K562 (cell line): ENCODE results near the gene TTLL10. TPM values are rescaled to one million over a fixed set of nuclear protein-coding genes. Genes with fewer than 3 reads are reported as not detected.

Experiments
- ASH1L ChIP-seq: fragments of 450-650 bp; IDR thresholded peaks from 2 replicates; pipeline ENCODE4 v1.6.1; 2018; ENCODE audit warnings: borderline replicate concordance, mild to moderate bottlenecking, low read depth; ENCODE audit not compliant: partially characterized antibody
- CHD2 ChIP-seq: IDR thresholded peaks from 2 replicates; pipeline ENCODE4 v1.6.1; 2011; ENCODE audit warnings: low read depth, low read length
- DMBX1 ChIP-seq: fragments of 250-450 bp; sonication (Bioruptor Pico); IDR thresholded peaks from 2 replicates; pipeline ENCODE4 v1.8.0; 2022; ENCODE audit warnings: inconsistent platforms, mild to moderate bottlenecking, moderate library complexity, borderline replicate concordance
- JUND ChIP-seq, 2 experiments: IDR thresholded peaks; 2 replicates in 1 of 2; 3 replicates in 1 of 2; pipeline ENCODE4 v1.6.1; 2011; ENCODE audit warnings: borderline replicate concordance in 2 of 2, low read depth in 2 of 2, low read length in 2 of 2, improper control_type of control experiment in 1 of 2, missing biosample characterization in 1 of 2, missing genetic modification characterization in 1 of 2, missing genetic modification reagents in 1 of 2
- KDM2B ChIP-seq: fragments of 250-450 bp; sonication (Bioruptor Pico); IDR thresholded peaks from 2 replicates; pipeline ENCODE4 v1.8.0; 2021; ENCODE audit warnings: mild to moderate bottlenecking, moderate library complexity
- MAFK ChIP-seq: IDR thresholded peaks from 2 replicates; pipeline ENCODE4 v1.6.1; 2011; ENCODE audit warnings: low read length, improper control_type of control experiment
- NFXL1 ChIP-seq: fragments of 450-650 bp; formaldehyde crosslinking; IDR thresholded peaks from 2 replicates; pipeline ENCODE4 v1.4.0; 2021; ENCODE audit warnings: mild to moderate bottlenecking
- OTX1 ChIP-seq: fragments of 450-650 bp; formaldehyde crosslinking; IDR thresholded peaks from 2 replicates; pipeline ENCODE4 v1.4.0; 2022; ENCODE audit warnings: mild to moderate bottlenecking
- PBX2 ChIP-seq, 2 experiments: IDR thresholded peaks in 1 of 2; conservative IDR thresholded peaks in 1 of 2; 2 replicates each; pipeline ENCODE4 v1.6.1; 2016; ENCODE audit warnings: low read depth in 2 of 2, mild to moderate bottlenecking in 1 of 2, missing compliant biosample characterization in 1 of 2, missing genetic modification characterization in 1 of 2, moderate library complexity in 1 of 2
- PCBP2 ChIP-seq: fragments of 200-400 bp; formaldehyde crosslinking; IDR thresholded peaks from 2 replicates; pipeline ENCODE4 v1.6.1; 2018; ENCODE audit warnings: low read length, low read depth, mild to moderate bottlenecking, moderate library complexity; ENCODE audit not compliant: poor library complexity, severe bottlenecking
- PKNOX1 ChIP-seq: fragments of 450-650 bp; IDR thresholded peaks from 2 replicates; pipeline ENCODE4 v1.6.1; 2016
- RFX7 ChIP-seq: fragments of 250-450 bp; sonication (Bioruptor Pico); IDR thresholded peaks from 2 replicates; pipeline ENCODE4 v1.5.1; 2021; ENCODE audit warnings: mild to moderate bottlenecking
- ZNF121 ChIP-seq: sonication (generic); formaldehyde crosslinking; conservative IDR thresholded peaks from 2 replicates; pipeline ENCODE4 v1.8.0; 2022; ENCODE audit warnings: missing genetic modification reagents
- ZNF184 ChIP-seq: sonication (generic); formaldehyde crosslinking; IDR thresholded peaks from 2 replicates; pipeline ENCODE4 v1.5.0; 2020; ENCODE audit warnings: missing genetic modification reagents
- ZNF764 ChIP-seq: fragments of 250-450 bp; sonication (Bioruptor Pico); IDR thresholded peaks from 2 replicates; pipeline ENCODE4 v1.4.0; 2020; ENCODE audit warnings: low read depth, mild to moderate bottlenecking, moderate library complexity
- ZNF778 ChIP-seq: fragments of 450-650 bp; formaldehyde crosslinking; IDR thresholded peaks from 2 replicates; pipeline ENCODE4 v1.4.0; 2020; ENCODE audit warnings: mild to moderate bottlenecking, moderate library complexity
- polyA plus RNA-seq, 8 experiments: library from polyadenylated mRNA; depleted of rRNA in 4 of 8; stranded (reverse) in 5 of 8; unstranded in 3 of 8; fragments of >200 nt; fragmentation: Nextera tagmentation in 2 of 8; fragmentation: Illumina TruSeq in 1 of 8; extraction: Ambion mirVana in 2 of 8; extraction: Trizol in 1 of 8; gene quantifications; 2 replicates each; pipeline versions ENCODE4 v1.2.1 to v1.2.3, GENCODE V29; 2011 to 2014; ENCODE audit warnings: inconsistent platforms in 1 of 8, missing spikeins in 1 of 8
- total RNA-seq, 7 experiments: library from RNA; depleted of rRNA in 6 of 7; stranded (reverse); fragments of >200 nt in 6 of 7; fragmentation: Illumina TruSeq in 2 of 7; extraction: Trizol in 2 of 7; gene quantifications; 2 replicates each; pipeline versions ENCODE4 v1.2.1 to v1.2.3, GENCODE V29; 2011 to 2021; ENCODE audit warnings: low replicate concordance in 1 of 7
- TF ChIP-seq, protein P1 (sequence below), 2 experiments: IDR thresholded peaks; 2 replicates each; pipeline ENCODE4 v1.6.1; 2011; ENCODE audit warnings: borderline replicate concordance in 1 of 2, control low read depth in 1 of 2, low read depth in 1 of 2, low read length in 1 of 2, mild to moderate bottlenecking in 1 of 2, mixed read lengths in 1 of 2, moderate library complexity in 1 of 2; ENCODE audit not compliant: insufficient read depth in 1 of 2, insufficient read length in 1 of 2, poor library complexity in 1 of 2, severe bottlenecking in 1 of 2; ENCODE audit errors: extremely low read depth in 1 of 2
- TF ChIP-seq, protein P2 (sequence below): fragments of 450-650 bp; formaldehyde crosslinking; IDR thresholded peaks from 2 replicates; pipeline ENCODE4 v1.4.0; 2020; ENCODE audit warnings: mild to moderate bottlenecking

TTLL10 gene
- total and polyA plus RNA-seq, 9 of the 15 experiments (the other 6 are each of a cell fraction or from before 2014, with no cell fraction given), result not detected

- TF ChIP-seq, protein P1, sequence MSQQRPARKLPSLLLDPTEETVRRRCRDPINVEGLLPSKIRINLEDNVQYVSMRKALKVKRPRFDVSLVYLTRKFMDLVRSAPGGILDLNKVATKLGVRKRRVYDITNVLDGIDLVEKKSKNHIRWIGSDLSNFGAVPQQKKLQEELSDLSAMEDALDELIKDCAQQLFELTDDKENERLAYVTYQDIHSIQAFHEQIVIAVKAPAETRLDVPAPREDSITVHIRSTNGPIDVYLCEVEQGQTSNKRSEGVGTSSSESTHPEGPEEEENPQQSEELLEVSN (IDR thresholded peaks at IDR 0.05; ENCODE audit: borderline replicate concordance in 1 of 2, extremely low read depth in 1 of 2, insufficient read depth in 1 of 2, insufficient read length in 1 of 2, low read depth in 1 of 2, low read length in 1 of 2, poor library complexity in 1 of 2, severe bottlenecking in 1 of 2), result no peak
- no peak for TF ChIP-seq ASH1L
- no peak for TF ChIP-seq ZNF764 (CRISPR knock-in tag)
- TF ChIP-seq OTX1 (CRISPR knock-in tag), result no peak
- TF ChIP-seq NFXL1 (CRISPR knock-in tag), result no peak
- TF ChIP-seq ZNF778, result no peak
- TF ChIP-seq ZNF184 (CRISPR knock-in tag), result no peak
- TF ChIP-seq PBX2 (CRISPR knock-in tag; IDR thresholded peaks at IDR 0.05; ENCODE audit: low read depth), result no peak
- no peak for TF ChIP-seq PBX2 (tag; conservative IDR thresholded peaks at IDR 0.05; ENCODE audit: low read depth)
- no peak for TF ChIP-seq JUND (IDR thresholded peaks at IDR 0.05; ENCODE audit: borderline replicate concordance, low read depth, low read length)
- no peak for TF ChIP-seq JUND (tag; IDR thresholded peaks at IDR 0.05; ENCODE audit: borderline replicate concordance, low read depth, low read length)
- no peak; the same call in 1 of the 2 replicates for TF ChIP-seq DMBX1 (CRISPR knock-in tag)
- no peak for TF ChIP-seq RFX7 (CRISPR knock-in tag)
- no peak for TF ChIP-seq PCBP2
- TF ChIP-seq ZNF121 (CRISPR knock-in tag), result no peak
- TF ChIP-seq, protein P2, sequence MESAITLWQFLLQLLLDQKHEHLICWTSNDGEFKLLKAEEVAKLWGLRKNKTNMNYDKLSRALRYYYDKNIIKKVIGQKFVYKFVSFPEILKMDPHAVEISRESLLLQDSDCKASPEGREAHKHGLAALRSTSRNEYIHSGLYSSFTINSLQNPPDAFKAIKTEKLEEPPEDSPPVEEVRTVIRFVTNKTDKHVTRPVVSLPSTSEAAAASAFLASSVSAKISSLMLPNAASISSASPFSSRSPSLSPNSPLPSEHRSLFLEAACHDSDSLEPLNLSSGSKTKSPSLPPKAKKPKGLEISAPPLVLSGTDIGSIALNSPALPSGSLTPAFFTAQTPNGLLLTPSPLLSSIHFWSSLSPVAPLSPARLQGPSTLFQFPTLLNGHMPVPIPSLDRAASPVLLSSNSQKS (CRISPR knock-in tag), result no peak
- TF ChIP-seq CHD2, result no peak
- TF ChIP-seq KDM2B (CRISPR knock-in tag), result no peak
- peak; percentile 59 for TF ChIP-seq PKNOX1
- no peak for TF ChIP-seq MAFK
Measured at GRCh38 chr1:1135339-1136136, 38.1 kb upstream of the TTLL10 start (continued).
